Measurements from ENCODE around the gene VAV1.
"Not testable (repeated sequence)": the region's sequence is repeated elsewhere in the genome, so short reads cannot be mapped to it uniquely, and the experiment has no call there.

The VAV1 gene

GRCh38 chr19:6790194-6791128 is 18.0 kb downstream of the VAV1 start:
- DNase-seq: no peak

GRCh38 chr19:6791237-6791636 is 18.7 kb downstream of the VAV1 start:
- DNase-seq: no peak

GRCh38 chr19:6793411-6793810 is 20.9 kb downstream of the VAV1 start:
- DNase-seq: no peak

DNA sequence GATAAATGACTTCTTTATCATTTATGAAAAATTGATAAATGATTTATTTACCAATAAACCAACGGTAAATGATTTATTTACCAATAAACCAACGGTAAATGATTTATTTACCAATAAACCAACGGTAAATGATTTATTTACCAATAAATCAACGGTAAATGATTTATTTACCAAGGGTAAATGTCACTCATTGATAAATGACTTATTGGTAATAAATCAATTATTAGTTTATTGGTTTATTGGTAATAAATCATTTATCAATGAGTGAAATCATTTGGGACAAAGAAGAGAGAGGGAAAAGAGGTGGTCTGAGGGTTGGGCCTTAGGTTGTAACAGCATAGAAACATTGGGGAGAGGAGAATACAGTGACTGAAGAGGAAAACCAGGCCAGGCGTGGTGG is 21.5 kb downstream of the VAV1 start:
- no peak for DNase-seq

DNA sequence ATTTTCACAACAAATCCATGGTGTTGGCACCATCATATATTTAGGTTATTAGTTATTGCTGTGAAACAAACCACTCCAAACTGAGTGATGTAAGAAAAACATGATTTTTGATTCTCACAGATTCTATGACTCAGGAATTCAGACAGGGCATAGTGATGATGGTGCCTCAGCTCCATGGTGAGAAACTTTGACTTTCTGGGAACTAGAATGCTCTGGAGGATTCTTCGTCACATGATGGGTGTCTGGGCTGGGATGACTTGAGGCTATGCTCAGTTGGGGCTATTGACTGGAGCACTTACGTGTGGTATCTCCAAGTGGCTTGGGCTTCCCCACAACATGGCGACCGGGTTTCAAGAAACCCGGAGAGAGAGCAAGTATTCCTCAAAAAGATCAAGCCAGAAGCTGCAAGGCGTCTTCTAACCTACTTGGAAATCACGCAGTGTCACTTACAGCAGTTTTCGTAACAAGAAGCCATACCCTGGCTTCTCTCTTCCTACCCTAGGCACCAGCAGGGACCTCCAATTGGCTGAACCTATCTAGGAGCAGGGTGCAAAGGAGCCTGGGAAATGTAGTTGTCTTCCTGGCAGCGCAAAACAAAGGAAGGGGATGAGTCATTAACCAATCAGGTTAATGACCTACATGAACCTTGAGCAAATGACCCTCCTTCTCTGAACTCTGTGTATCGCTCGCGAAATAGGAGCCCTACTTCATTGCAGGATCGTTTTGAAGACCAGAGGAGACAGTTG is 22.4 kb downstream of the VAV1 start:
- no peak for DNase-seq

DNA sequence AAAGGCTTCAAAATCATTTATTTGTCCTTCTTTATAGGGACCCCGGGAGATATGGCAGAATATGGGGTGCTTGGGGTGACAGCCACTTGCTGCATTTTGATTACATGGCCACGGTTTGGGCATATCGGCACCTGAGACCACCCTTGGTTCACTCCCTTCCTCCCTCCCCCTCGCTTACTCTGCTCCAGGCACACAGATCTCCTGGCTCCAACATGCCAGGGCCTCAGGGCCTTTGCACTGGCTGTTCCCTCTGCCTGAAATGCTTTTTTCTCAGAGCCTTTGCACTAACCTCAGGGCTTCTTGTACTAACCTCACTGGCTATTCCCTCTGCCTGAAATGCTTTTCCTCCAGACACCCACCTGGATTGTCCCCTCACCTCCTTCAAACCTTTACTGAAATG is 23.8 kb downstream of the VAV1 start:
- DNase-seq: no peak

GRCh38 chr19:6797646-6798045 is 25.1 kb downstream of the VAV1 start:
- no peak for DNase-seq

DNA sequence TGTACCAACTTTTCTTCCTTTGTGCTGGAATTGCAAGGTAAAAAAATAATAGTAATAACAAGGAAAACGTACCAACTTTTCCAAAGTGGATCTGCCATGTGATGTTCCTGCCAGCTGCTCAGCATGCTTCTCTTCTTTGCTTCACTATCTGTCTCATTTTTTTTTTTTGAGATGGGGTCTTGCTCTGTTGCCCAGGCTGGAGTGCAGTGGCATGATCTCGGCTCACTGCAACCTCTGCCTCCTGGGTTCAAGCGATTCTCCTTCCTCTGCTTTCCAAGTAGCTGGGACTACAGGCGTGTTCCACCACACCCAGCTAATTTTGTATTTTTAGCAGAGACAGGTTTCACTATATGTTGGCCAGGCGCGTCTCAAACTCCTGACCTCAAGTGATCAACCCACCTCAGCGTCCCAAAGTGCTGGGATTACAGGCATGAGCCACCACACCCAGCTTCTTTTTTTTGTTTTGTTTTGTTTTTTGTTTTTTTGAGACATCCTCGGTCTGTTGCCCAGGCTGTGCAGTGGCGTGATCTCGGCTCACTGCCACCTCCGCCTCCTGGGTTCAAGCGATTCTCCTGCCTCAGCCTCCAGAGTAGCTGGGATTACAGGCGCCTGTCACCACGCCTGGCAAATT is 27.8 kb downstream of the VAV1 start:
- not testable (repeated sequence) for DNase-seq

DNA sequence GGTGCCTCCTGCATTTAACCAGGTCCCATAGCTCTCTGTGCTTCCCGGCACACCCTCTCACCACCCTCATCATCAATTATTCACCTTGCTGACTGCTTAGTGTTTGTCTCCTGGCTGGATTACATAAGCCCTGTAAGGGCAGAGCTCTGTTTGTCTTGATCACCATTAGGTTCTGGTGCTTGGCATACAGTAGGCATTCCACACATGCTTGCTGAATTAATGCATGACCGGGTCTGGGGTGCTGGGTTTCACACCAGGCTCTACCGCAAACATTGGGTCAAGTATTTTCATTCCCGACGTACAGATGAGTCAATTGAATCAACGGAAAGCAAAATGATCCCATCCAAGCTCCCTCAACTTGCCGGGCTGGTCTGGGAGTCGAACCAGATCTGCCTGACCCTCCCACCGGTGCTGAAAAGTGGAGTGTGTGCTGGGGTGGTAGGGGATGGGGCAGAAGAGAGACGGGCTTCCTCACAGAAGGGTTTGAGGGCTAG is 28.5 kb downstream of the VAV1 start:
- no peak for DNase-seq

DNA sequence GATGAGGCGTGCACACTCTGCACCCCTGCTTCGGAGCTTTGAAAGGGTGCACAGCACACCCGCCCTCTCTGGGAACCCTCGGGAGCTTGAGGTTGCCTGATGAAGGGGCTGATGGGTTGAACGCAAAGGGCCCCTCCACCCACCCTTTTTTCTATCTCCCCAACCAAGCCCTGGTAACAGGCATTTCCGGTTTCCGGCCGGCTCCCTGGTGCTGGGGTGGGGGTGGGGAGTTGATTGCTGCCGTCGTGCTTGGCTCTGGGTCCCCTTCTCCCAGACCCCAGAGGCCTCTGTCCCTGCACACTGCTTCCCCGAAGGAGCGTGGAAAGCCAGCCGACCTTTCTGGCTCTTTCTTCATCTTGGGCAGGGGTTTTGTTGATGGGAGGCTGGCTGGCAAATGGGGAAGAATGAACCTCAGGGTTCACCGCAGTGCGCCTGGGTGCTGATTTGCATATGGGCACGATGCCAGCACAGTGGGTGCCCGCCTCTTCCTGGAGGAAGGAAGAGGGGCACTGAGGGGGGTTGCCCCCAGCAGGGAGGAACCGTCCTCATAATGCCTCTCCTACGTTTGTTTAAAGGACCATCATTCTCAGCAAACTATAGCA is 29.1 kb downstream of the VAV1 start:
- DNase-seq: peak; percentile 17

DNA sequence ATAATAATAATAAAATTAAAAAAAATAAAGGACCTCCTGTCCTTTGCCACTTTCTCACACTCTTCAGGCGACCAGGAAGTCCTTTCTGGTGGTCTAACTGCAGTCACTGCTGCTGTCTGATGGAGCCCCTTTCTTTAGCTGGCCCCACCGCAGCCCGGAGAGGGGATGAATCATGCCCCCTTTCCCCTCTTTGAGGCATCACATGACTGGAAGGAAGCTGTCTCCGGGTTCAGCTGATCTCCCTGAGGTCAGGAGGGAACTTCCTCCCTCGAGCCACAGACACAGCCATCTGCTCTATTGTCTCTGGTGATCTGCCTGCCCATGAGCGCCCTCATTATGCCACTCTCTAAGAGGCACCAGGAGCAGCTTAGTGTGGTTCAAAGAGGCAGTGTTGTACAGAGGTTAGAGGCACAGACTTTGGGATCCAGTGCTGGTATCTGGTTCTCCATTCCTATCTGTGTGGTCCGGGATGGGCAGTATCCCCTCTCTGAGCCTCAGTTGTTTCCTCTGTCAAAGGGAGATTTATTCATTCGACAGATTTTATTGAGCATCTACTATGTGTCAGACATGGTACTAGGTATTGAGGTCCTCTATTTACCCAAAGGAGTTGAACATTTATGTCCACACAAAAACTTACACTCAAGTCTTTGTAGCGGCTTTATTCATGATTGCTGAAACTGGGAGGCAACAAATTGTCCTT is 30.0 kb downstream of the VAV1 start:
- DNase-seq: no peak

- DNase-seq: no peak
Measured at GRCh38 chr19:6803036-6803404, 30.5 kb downstream of the VAV1 start.

DNA sequence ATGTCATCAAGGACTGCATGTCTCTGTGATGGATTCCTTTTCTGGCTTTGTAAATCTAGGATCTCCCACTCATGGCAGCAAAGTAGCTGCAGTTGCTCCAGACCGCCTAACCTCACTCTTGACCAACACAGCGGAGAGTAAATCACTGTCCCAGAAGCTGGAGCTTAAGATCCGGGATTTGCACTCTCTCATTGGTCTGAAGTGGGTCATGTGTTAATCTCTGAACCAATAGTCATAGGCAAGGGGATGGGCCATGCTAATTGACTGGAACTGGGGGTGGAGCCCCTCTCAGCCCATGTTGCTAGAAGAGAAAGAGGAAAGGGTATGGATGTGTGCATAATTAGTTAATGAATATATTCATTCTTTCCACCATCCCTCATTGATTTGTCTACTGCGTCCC is 34.0 kb downstream of the VAV1 start:
- no peak for DNase-seq

- no peak for DNase-seq
Measured at GRCh38 chr19:6807291-6807690, 34.8 kb downstream of the VAV1 start.

GRCh38 chr19:6808494-6808893 is 36.0 kb downstream of the VAV1 start:
- DNase-seq: no peak

- no peak for DNase-seq
Measured at GRCh38 chr19:6809262-6809661, 36.8 kb downstream of the VAV1 start.

- no peak for DNase-seq
Measured at GRCh38 chr19:6811378-6811777, 38.9 kb downstream of the VAV1 start.

GRCh38 chr19:6811906-6812305 is 39.4 kb downstream of the VAV1 start:
- no peak for DNase-seq

DNA sequence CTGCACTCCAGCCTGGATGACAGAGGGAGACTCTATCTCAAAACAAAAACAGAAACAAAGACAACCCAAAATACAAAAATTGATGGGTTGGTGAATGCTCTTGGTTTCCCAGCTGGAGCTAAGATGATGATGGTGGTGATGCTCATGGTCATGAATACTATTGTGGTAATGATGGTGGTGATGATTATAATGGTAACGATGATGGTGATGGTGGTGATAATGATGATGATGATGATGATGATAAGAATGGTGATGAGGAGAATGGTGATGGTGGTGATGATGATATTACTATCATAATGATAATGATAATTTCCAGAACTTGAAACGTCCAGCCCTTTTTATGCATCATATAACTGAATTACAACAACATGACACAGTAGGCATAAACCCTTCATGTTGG is 40.1 kb downstream of the VAV1 start:
- no peak for DNase-seq

GRCh38 chr19:6813659-6814058 is 41.2 kb downstream of the VAV1 start:
- DNase-seq: no peak

DNA sequence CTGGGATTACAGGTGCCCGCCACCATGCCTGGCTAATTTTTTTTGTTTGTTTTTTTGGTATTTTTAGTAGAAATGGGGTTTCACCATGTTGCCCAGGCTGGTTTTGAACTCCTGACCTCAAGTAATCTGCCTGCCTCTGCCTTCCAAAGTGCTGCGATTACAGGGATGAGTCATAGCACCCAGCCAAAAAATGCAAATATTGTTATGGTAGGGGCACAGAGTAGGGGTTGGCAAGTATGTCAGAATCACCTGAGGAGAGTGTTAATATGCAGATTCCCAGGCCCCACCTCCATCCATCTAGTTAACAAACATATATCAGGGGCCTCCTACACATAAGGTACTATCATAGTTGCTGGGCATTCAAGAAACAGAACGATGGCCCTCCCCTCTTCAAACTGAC is 44.7 kb downstream of the VAV1 start:
- no peak for DNase-seq

DNA sequence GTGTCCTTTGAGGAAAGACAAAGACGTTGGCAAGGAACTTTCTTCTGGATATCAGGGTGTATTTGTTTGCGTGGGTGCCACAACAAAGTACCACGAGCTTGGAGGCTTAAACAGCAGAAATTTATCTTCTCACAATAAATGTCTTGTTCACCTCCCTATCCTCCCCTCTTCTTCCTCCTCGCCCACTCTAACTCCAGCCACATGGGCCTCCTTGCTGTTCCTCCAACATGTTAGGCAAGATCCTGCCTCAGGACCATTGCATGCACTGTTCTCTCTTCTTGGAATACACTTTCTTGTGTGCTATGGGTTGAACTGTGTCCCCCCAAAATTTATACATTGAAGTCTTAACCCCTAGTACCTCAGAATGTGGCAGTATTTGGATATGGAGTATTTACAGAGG is 45.7 kb downstream of the VAV1 start:
- DNase-seq: no peak

DNA sequence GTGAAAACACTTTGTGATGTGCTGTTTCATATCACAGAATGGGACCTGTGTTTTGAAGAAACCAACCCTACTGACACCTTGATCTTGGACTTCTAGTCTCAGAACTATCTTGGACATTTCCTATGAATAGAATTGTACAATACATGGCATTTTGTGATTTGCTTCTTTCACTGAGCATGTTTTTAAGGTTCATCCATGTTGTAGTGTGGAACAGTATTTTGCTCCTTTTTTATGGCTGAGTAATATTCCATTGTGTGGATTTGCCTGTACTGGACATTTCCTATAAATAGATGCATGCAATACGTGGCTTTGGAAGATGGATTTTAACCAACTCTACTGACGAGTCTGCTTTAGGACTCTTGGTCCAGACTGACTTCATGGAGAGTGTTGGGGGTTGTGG is 46.8 kb downstream of the VAV1 start:
- DNase-seq: no peak
